Activated CD8-positive, alpha-beta memory T cell treated with anti-CD3 and anti-CD28 coated beads for 24 hours (primary cell): Measurements from ENCODE around the gene PNPLA7.
A peak's percentile ranks its signal among the peaks of the same experiment; 100 is the strongest.
"Not testable (repeated sequence)": the region's sequence is repeated elsewhere in the genome, so short reads cannot be mapped to it uniquely, and the experiment has no call there.

Experiments used
- DNase-seq: peaks from one replicate; pipeline ENCODE4 v3.0.0-alpha.2; 2020

Gene PNPLA7

GRCh38 chr9:137550231-137550621 lies at the start of gene PNPLA7:
TSS of gene PNPLA7 (minus strand) at chr9:137550402. CDS start at chr9:137550197, 205 bp downstream.
- peak; percentile 72 for DNase-seq

GRCh38 chr9:137598943-137599342 lies 48.7 kb upstream of the PNPLA7 start:
- DNase-seq: no peak

GRCh38 chr9:137596577-137596976 lies 46.4 kb upstream of the PNPLA7 start:
- not testable (repeated sequence) for DNase-seq

GRCh38 chr9:137593176-137593575 lies 43.0 kb upstream of the PNPLA7 start:
- DNase-seq: no peak

- DNase-seq: no peak
These were observed 42.6 kb upstream of the PNPLA7 start for GRCh38 chr9:137592767-137593166.

- peak; percentile 96 for DNase-seq
These were observed 40.5 kb upstream of the PNPLA7 start, which contains the start of gene ZMYND19 for GRCh38 chr9:137590469-137591383. TSS of gene ZMYND19 (minus strand) at chr9:137590512. CDS start at chr9:137590263, 249 bp downstream.

- DNase-seq: no peak
These were observed 39.9 kb upstream of the PNPLA7 start for GRCh38 chr9:137590123-137590468.

- DNase-seq: no peak
These were observed 39.4 kb upstream of the PNPLA7 start for GRCh38 chr9:137589441-137590122.

GRCh38 chr9:137588891-137589290 lies 38.7 kb upstream of the PNPLA7 start:
- DNase-seq: no peak

- DNase-seq: no peak
These were observed 38.1 kb upstream of the PNPLA7 start for GRCh38 chr9:137588311-137588710.

- DNase-seq: no peak
These were observed 36.7 kb upstream of the PNPLA7 start for GRCh38 chr9:137586854-137587253.

GRCh38 chr9:137583957-137584356 lies 33.8 kb upstream of the PNPLA7 start:
- DNase-seq: no peak

- DNase-seq: no peak
These were observed 33.1 kb upstream of the PNPLA7 start for GRCh38 chr9:137583347-137583746.

- no peak for DNase-seq
These were observed 32.2 kb upstream of the PNPLA7 start for GRCh38 chr9:137582286-137582860.

- DNase-seq: no peak
These were observed 31.4 kb upstream of the PNPLA7 start for GRCh38 chr9:137581361-137582285.

GRCh38 chr9:137580954-137581322 lies 30.7 kb upstream of the PNPLA7 start:
- no peak for DNase-seq

GRCh38 chr9:137580209-137580953 lies 30.2 kb upstream of the PNPLA7 start:
- no peak for DNase-seq

- no peak for DNase-seq
These were observed 29.0 kb upstream of the PNPLA7 start for GRCh38 chr9:137579259-137579604.

- DNase-seq: peak; percentile 99
These were observed 28.5 kb upstream of the PNPLA7 start, which contains the start of gene DPH7 for GRCh38 chr9:137578518-137579258. TSS of gene DPH7 (minus strand) at chr9:137578925. CDS start at chr9:137578777, 148 bp downstream.

GRCh38 chr9:137575716-137576411 lies 25.7 kb upstream of the PNPLA7 start:
- no peak for DNase-seq

- no peak for DNase-seq
These were observed 25.1 kb upstream of the PNPLA7 start for GRCh38 chr9:137575364-137575715.
